GM18870 (cell line): ENCODE results near the gene TMEM25.
"Not testable (repeated sequence)": the region's sequence is repeated elsewhere in the genome, so short reads cannot be mapped to it uniquely, and the experiment has no call there.

Source experiments
- ATAC-seq: cut with Tn5 transposase; IDR thresholded peaks from one replicate; pipeline ENCODE4 v1.9.1; 2021; ENCODE audit warnings: moderate library complexity; ENCODE audit not compliant: unreplicated experiment

The TMEM25 gene

DNA sequence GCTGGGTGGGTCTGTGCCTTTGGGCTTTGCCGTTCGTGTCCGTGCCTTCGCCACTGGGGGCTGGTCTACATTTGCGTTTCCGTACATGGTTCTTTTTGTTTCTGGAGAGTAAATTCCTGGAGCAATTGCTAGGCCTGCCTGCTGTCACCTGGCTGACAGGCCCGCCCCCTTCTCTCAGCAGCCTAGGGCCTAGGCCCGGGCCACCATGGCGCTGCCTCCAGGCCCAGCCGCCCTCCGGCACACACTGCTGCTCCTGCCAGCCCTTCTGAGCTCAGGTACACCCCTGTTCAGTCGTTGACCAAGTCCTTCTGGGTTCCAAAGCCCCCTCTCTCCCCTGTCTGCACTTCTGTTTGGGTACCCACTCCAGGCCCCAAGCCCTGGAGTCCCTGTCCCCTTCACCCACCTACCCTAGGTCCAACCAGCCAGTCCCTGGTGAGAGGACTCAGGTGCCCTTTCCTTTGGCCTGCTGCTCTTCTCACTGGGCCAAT is 649 bp downstream of the TMEM25 start:
- ATAC-seq, result no peak

DNA sequence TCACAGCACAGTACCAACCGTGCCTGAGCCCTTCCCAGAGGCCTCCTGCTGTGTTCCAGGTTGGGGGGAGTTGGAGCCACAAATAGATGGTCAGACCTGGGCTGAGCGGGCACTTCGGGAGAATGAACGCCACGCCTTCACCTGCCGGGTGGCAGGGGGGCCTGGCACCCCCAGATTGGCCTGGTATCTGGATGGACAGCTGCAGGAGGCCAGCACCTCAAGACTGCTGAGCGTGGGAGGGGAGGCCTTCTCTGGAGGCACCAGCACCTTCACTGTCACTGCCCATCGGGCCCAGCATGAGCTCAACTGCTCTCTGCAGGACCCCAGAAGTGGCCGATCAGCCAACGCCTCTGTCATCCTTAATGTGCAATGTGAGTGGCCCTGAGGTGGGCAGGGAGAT is 1.1 kb downstream of the TMEM25 start:
- no peak for ATAC-seq

DNA sequence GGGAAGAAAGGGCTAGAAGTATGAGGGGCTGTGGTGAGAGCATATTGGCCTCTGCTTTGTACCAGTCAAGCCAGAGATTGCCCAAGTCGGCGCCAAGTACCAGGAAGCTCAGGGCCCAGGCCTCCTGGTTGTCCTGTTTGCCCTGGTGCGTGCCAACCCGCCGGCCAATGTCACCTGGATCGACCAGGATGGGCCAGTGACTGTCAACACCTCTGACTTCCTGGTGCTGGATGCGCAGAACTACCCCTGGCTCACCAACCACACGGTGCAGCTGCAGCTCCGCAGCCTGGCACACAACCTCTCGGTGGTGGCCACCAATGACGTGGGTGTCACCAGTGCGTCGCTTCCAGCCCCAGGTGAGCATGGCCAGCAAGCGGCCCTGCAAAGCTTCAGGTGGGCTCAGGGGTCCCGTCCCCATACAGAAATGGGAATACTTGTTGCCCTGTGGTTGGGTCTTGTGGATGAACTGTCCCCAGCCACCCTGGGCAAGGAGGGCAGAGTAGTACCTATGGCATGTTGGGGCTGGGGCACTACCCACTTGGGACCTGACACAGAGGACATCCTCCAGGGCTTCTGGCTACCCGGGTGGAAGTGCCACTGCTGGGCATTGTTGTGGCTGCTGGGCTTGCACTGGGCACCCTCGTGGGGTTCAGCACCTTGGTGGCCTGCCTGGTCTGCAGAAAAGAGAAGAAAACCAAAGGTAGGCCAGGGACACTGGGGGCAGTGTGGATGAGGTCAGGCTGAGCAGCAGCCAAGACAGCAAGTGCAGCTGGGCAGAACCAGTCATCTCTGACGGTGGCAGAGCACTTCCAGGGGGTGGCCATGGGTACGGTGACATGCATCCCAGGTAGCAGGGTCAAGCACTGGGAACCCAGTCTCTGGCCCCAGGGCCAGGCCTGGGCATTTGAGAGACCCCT is 2.1 kb downstream of the TMEM25 start:
- ATAC-seq, result no peak

DNA sequence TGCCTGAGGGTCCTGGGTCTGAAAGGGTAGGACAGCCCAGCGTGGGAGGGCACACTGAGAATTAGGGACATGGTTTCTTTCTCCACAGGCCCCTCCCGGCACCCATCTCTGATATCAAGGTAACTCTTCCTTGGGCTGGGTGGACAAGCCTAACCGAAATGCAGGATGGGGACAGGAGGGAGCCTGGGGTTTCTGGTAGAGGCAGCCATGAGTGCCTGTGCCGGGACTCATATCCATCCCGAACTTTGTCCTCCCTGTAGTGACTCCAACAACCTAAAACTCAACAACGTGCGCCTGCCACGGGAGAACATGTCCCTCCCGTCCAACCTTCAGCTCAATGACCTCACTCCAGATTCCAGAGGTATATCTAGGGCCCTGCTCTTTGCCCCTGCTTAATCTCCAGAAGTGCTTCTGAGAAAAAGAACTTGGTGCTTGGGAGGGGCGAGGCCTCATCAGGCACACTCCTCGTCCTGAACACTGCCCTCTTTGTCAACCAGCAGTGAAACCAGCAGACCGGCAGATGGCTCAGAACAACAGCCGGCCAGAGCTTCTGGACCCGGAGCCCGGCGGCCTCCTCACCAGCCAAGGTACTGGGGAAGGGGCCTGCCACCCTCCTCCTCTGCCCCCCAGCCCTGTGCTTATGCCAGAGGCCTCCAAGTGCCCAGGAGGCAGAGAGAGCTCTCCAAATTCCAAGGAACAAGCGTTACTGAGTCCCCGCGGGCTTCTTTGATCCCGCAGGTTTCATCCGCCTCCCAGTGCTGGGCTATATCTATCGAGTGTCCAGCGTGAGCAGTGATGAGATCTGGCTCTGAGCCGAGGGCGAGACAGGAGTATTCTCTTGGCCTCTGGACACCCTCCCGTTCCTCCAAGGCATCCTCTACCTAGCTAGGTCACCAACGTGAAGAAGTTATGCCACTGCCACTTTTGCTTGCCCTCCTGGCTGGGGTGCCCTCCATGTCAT is 3.1 kb downstream of the TMEM25 start:
- ATAC-seq, result no peak

DNA sequence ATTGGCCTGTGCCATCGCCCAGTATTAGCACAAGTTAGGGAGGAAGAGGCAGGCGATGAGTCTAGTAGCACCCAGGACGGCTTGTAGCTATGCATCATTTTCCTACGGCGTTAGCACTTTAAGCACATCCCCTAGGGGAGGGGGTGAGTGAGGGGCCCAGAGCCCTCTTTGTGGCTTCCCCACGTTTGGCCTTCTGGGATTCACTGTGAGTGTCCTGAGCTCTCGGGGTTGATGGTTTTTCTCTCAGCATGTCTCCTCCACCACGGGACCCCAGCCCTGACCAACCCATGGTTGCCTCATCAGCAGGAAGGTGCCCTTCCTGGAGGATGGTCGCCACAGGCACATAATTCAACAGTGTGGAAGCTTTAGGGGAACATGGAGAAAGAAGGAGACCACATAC is 4.3 kb downstream of the TMEM25 start:
- no peak for ATAC-seq

DNA sequence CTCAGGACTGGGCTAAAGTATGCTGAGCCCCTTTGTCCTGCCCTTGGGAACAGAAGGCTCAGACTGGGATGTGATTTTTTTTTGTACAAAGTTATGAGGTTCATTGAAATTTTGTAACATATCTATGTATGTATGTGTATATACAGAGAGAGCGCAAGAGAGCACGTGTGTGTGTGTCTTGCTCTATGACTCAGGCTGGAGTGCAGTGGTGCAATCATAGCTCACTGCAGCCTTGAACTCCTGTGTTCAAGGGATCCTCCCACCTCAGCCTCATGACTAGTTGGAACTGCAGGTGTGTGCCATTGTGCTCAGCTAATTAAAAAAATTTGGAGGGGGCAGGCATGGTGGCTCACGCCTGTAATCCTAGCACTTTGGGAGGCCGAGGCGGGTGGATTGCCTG is 5.7 kb downstream of the TMEM25 start:
- no peak for ATAC-seq

DNA sequence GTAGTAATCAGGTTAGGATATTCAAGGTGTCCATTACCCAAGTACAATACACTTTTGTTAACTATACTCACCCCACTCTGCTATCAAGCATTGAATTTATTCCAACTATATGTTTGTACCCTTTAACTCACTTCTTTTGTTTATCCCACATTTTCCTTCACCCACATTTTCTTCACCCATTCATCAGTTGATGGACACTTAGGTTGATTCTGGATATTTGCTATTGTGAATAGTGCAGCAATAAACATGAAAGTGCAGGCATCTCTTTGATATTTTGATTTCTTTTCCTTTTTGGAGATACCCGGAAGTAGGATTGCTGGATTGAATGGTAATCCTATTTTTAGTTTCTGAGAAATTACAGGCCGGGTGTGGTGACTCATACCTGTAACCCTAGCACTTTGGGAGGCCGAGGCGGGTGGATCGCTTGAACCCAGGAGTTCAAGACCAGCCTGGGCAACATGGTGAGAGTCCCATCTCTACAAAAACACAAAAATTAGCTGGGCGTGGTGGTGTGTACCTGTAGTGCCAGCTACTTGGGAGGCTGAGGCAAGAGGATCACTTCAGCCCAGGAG is 6.5 kb downstream of the TMEM25 start:
- no peak for ATAC-seq

DNA sequence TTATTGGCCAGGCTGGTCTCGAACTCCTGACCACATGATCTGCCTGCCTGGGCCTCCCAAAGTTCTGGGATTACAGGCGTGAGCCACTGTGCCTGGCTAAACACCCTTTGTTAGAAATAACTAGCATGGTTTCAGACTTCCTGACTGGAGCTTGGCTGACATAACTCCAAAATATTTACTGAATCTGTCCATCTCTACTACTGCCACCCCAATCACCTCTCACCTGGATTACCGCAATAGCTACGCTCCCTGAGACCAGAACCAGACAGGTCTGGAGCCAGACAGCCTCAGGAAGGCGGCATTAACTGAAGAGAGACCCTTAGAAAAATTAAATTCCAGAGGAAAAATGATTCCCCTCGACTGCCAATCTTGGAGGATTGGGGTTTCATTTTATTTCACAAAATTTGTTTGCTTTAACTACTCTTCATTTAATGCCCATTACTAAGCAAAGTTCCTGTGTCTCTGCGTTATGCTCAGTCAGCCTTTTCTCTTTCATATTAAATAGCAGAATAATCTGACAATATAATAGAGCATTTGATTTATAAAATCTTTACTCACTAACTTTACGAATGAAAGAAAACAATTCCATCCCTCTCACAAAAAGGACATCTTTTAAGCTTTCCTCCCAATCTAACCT is 13.1 kb downstream of the TMEM25 start:
- no peak for ATAC-seq

DNA sequence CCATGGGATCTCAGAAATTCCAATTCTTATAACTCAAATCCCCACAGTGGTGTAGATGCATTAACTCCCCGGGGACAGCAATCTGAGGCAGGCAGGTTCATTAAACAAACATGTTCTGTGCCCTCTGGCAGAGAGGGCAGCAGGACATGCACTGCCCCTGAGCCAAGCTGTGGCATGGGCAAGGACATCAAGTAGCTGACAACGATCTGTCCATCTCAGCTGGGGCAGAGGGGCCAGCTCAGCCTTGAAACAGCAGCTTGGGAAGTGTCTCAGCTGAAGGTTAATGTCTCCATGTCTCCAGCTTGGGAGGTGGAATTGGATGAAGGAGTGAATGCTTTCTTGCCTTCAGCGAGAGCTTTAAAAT is 13.6 kb downstream of the TMEM25 start:
- no peak for ATAC-seq

DNA sequence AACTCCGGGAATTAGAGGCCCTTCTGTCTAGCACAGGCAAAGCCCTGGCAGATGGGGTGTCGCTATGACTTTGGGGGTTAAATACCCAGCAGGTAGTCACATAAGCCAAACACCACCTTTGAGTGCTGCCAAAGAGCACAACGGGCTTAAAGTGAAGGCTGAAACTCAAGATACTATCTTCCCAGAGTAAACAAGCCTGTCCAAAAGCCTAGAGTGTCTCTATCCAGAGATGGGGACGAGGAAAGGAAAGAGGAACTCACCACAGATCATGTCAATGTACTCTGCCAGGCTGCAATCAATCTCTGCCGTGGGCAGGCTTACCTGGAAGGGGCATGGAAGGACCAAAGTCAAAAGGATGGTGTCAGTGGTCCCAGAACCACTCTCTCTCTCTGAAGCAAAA is 14.5 kb downstream of the TMEM25 start:
- no peak for ATAC-seq

DNA sequence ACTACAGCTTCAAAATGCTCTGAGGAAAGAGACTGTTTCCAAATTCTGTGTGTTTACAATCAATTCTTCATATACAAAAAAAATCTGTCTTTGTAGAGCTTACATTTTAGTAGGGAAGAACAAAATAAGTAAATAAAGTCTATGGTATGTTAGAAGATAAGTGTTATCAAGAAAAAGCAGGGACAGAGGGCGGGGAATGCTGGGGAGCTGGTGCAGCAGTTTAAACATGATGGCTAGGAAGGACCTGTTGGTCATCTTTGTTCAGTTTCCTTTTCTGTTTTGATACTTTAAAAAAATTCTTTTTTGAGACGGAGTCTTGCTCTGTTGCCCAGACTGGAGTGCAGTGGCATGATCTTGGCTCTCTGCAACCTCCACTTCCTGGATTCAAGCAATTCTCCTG is 16.1 kb downstream of the TMEM25 start:
- ATAC-seq, result no peak

DNA sequence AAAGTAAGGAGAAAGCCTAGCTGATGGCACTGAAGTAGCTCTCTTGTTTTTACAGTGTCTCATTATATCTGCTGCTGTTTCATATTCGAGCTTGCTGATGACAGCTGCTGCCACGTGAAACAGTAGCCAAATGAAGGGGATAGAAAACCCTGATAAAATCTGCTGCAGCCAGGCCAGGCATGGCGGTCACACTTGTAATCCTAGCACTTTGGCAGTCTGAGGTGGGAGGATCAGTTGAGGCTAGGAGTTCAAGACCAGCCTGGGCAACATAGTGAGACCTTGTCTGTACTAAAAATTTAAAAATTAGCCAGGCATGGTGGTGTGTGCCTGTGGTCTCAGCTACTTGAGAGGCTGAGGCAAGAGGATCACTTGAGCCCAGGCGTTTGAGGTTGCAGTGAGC is 21.3 kb downstream of the TMEM25 start:
- no peak for ATAC-seq

DNA sequence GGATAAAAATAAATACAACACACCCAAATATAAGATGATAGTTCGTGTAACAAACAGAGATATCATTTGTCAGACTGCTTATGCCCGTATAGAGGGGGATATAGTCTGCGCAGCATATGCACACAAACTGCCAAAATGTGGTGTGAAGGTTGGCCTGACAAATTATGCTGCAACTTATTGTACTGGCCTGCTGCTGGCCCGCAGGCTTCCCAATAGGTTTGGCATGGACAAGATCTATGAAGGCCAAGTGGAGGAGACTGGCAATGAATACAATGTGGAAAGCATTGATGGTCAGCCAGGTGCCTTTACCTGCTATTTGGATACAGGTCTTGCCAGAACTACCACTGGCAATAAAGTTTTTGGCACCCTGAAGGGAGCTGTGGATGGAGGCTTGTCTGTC is 29.8 kb downstream of the TMEM25 start:
- no peak for ATAC-seq

DNA sequence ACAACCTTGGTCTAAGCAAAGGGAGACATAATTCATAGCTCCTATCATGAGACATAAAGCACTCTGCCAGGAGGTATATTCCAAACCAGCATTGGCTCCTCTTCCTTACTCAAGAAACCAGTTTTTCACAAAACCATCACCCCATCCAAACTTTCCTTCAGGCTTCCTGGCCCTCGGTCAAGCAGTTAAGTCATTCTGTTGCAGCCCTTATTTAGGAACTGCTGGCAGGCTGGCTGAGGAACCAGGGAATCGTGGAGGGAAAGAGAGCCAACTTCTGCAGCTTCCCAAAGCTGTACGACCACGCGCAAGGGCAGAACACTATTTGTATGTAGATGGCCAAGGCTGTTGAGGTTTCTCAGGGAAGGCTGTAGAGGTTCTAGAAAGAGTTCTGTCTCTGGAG is 34.1 kb downstream of the TMEM25 start:
- no peak for ATAC-seq

DNA sequence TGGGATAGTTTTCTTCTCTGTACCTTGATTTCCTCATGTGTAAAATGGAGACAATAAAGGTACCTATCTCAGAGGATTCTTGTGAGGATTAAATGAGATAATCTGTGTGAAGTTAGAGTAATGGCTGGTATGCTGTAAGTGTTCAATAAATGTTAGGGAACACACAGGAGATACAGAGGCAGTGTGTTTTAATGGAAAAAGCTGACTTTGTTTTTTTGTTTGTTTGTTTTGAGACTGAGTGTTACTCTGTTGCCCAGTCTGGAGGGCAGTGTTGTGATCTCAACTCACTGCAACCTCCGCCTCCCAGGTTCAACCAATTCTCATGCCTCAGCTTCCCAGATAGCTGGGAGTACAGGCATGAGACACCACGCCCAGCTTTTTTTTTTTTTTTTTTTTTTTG is 38.7 kb downstream of the TMEM25 start:
- ATAC-seq, result no peak

DNA sequence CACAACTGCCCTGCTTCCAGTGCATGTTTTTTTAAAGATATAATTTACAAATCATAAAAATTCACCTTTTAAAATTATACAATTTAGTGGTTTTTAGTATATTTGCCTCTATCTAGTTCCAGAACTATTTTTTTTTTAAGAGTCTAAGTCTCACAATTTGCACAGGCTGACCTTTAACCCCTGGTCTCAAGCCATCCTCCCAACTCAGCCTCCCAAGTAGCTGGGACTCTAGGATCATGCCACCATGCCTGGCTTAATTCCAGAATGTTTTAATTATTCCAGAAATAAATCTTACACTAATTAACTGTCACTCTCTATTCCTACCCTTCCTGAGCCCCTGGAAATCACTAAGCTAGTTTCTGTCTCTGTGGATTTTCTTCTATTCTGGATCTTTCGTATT is 39.8 kb downstream of the TMEM25 start:
- ATAC-seq, result no peak

DNA sequence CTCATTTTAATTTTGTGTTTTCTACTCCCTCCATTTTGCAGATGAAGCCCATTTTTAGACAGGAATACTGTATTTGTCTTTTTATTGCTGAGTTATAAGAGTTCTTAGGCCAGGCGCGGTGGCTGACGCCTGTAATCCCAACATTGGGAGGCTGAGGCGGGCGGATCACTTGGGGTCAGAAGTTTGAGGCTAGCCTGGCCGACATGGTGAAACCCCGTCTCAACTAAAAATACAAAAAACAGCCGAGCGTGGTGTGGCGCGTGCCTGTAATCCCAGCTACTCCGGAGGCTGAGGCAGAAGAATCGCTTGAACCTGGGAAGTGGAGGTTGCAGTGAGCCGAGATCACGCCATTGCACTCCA is 40.7 kb downstream of the TMEM25 start:
- ATAC-seq, result not testable (repeated sequence)

DNA sequence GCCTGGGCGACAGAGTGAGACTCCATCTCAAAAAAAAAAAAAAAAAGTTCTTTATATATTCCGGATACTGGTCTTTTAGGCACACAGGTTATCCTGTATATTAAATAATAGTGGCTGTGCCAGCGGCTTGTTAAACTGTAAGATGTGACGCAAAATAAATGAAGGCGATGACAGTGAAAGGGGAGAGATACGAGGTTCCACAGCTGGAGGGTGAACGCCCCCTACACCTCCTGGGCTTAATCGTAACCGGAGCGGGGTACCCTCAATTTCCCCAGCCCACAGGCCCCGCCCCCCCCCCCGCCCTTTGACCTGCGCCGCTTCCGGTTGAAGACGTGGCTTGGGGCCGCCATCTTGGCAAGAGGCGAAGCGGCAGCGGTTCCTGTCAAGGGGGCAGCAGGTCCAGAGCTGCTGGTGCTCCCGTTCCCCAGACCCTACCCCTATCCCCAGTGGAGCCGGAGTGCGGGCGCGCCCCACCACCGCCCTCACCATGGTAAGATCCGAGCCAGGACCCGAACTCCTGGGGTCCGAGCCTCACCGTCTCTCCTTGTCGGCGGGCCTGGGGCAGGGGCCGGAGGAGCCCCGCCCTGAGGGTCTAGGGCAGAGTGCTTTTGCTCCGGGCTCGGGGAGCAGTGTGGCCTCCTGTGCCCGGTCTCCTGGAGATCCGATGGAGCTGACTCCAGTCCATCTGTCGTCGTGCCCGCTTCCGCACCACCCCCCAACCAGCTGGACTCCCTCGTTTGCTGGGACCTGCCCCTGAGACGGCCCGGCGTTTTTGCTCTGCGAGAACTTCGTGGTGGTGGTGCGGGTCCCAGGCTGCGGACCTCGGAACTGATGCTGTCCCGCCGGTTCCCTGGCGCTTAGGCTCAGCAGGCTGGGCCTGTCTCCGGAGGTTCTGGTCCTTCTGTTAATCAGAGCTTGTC is 41.3 kb downstream of the TMEM25 start, which contains the start of gene ARCN1:
Gene ARCN1, plus strand, starts transcription at position 349 of the 920 bp plus-strand sequence. Its CDS starts 139 bp downstream, at position 488.
- peak; percentile 40 for ATAC-seq

DNA sequence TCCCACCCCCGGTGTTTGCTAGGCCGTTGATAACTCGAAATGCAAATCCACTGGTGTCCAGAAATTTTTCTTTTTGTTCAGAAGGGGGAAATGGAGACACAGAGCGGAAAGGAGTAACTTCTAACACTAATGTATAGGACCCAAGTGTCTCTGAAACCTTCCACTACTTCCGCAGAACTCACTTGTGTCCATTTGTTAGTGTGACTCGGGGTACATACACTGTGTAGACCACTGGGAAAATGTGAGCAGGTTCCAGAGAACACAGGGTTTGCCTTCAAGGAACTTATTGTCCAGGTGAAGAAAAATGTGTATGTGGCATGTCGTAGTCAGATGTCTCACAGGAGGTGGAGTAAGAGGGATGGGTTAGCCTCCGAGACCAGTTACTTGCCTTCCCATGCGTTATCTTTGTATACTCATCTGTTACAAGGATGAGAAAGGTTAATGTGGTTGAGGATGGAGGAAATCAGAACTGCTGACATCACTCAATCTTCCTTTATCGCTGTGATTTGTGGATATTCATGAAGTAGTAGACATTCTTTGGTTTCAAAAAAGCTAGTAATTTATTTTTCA is 42.1 kb downstream of the TMEM25 start:
- ATAC-seq, result no peak
